Keratinocyte (primary cell): ENCODE results near the gene CDC26. TPM values are rescaled to one million over a fixed set of nuclear protein-coding genes. Genes with fewer than 3 reads are reported as not detected.
"Not testable (repeated sequence)": the region's sequence is repeated elsewhere in the genome, so short reads cannot be mapped to it uniquely, and the experiment has no call there.

Source experiments
- DNase-seq: peaks from one replicate; pipeline ENCODE4 v3.0.0-alpha.2; 2011; ENCODE audit warnings: low read depth, missing footprints, low spot score
- FAIRE-seq: peaks from 2 replicates; lab custom pipeline; 2011; peaks lifted over from hg19 to GRCh38; lab: Jason Lieb, UNC
- H2AFZ ChIP-seq: 2 replicates; pipeline ENCODE4 v1.6.0; 2012; ENCODE audit warnings: low read length, control low read depth, inconsistent platforms; ENCODE audit not compliant: control insufficient read depth
- H3K27ac ChIP-seq: 2 replicates; pipeline ENCODE4 v1.5.1; 2011; ENCODE audit warnings: low read length; ENCODE audit not compliant: control insufficient read depth, insufficient read depth
- H3K27me3 ChIP-seq: 3 replicates; pipeline ENCODE4 v1.6.0; 2011; ENCODE audit warnings: low read length; ENCODE audit not compliant: control insufficient read depth, insufficient read depth; ENCODE audit errors: extremely low read depth
- H3K36me3 ChIP-seq, 2 experiments: 2 replicates in 1 of 2; 3 replicates in 1 of 2; pipeline ENCODE4 v1.5.1; 2011; ENCODE audit warnings: low read length in 2 of 2, mild to moderate bottlenecking in 1 of 2; ENCODE audit not compliant: control insufficient read depth in 2 of 2, insufficient read depth in 2 of 2; ENCODE audit errors: extremely low read depth in 1 of 2
- H3K4me1 ChIP-seq: 3 replicates; pipeline ENCODE4 v1.5.1; 2011; ENCODE audit warnings: low read length; ENCODE audit not compliant: control insufficient read depth, insufficient read depth; ENCODE audit errors: extremely low read depth
- H3K4me2 ChIP-seq: 3 replicates; pipeline ENCODE4 v1.6.0; 2011; ENCODE audit warnings: low read depth, low read length; ENCODE audit not compliant: control insufficient read depth, insufficient read depth; ENCODE audit errors: extremely low read depth
- H3K4me3 ChIP-seq, 3 experiments: fragments of 200-600 bp in 1 of 3; sonication (generic) in 1 of 3; 2 replicates in 2 of 3; 3 replicates in 1 of 3; pipeline ENCODE4 v1.5.1; 2011 to 2016; ENCODE audit warnings: low read length in 3 of 3, mild to moderate bottlenecking in 3 of 3, control low read depth in 2 of 3, inconsistent platforms in 1 of 3, low read depth in 1 of 3, mixed read lengths in 1 of 3, mixed run types in 1 of 3, moderate library complexity in 1 of 3; ENCODE audit not compliant: control insufficient read depth in 2 of 3, insufficient read depth in 2 of 3; ENCODE audit errors: extremely low read depth in 1 of 3
- H3K79me2 ChIP-seq: 2 replicates; pipeline ENCODE4 v1.6.0; 2012; ENCODE audit warnings: low read length; ENCODE audit not compliant: control insufficient read depth, insufficient read depth
- H3K9ac ChIP-seq: 3 replicates; pipeline ENCODE4 v1.6.0; 2011; ENCODE audit warnings: low read length; ENCODE audit not compliant: control insufficient read depth, insufficient read depth; ENCODE audit errors: extremely low read depth
- H3K9me1 ChIP-seq: 3 replicates; pipeline ENCODE4 v1.6.0; 2011; ENCODE audit warnings: low read length; ENCODE audit not compliant: control insufficient read depth, insufficient read depth; ENCODE audit errors: extremely low read depth
- H3K9me3 ChIP-seq: 2 replicates; pipeline ENCODE4 v1.5.1; 2012; ENCODE audit warnings: low read depth, low read length; ENCODE audit not compliant: control insufficient read depth
- H4K20me1 ChIP-seq: 3 replicates; pipeline ENCODE4 v1.6.0; 2011; ENCODE audit warnings: low read length; ENCODE audit not compliant: control insufficient read depth, insufficient read depth; ENCODE audit errors: extremely low read depth
- CTCF ChIP-seq, 3 experiments: IDR thresholded peaks in 1 of 3; conservative IDR thresholded peaks in 1 of 3; optimal IDR thresholded peaks in 1 of 3; 2 replicates in 2 of 3; 3 replicates in 1 of 3; pipeline versions ENCODE3 to v1.5.1; 2011; ENCODE audit warnings: low read length in 3 of 3, mild to moderate bottlenecking in 3 of 3, moderate library complexity in 2 of 3, control low read depth in 1 of 3, inconsistent platforms in 1 of 3; ENCODE audit not compliant: insufficient read depth in 2 of 3; ENCODE audit errors: extremely low read depth in 1 of 3
- EZH2 ChIP-seq: IDR thresholded peaks from one replicate; pipeline ENCODE4 v1.6.1; 2012; ENCODE audit warnings: inconsistent platforms, mild to moderate bottlenecking, low read length, moderate library complexity
- dilution Hi-C: fragments of 300-500 bp; cut with MboI; formaldehyde crosslinking; loops from one replicate; pipeline ENCODE4 v1.7.0; 2020; ENCODE audit warnings: low sequenced_read_pairs; ENCODE audit not compliant: extremely low pct_ligation_motif_present
- polyA plus RNA-seq, 5 experiments: library from polyadenylated mRNA; depleted of rRNA in 3 of 5; stranded (reverse) in 3 of 5; stranded (forward) in 1 of 5; unstranded in 1 of 5; fragments of >200 nt; gene quantifications; 1 replicate in 1 of 5; 2 replicates in 3 of 5; 3 replicates in 1 of 5; pipeline versions ENCODE4 v1.2.1 to v1.2.3, GENCODE V29; 2011 to 2012; ENCODE audit warnings: missing spikeins in 2 of 5, low read depth in 1 of 5, low replicate concordance in 1 of 5

Gene CDC26
- polyA plus RNA-seq, 1 donor (not counting 4 experiments of a cell fraction or from before 2014, with no cell fraction given), result 56.8 TPM

DNA sequence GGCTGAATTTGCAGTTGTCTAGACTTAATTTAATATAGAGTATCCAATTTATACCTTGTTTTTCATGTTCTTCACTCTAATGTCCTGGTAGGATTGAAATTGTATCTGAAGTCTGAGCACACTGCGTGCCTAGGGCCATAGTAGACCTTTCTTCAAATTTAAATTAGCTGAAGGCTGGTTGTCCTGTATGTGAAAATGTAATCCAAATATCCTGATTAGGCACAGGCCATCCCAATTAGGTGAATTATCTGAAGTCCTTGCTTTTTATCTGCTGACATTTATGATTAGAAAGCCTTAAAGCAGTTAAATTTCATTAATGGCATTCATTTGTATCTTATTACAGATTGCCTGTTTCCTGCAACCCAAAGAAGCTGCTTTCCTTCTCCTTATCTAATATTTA is 20.4 kb downstream of the CDC26 start:
- no peak overlapping the region for H3K9ac ChIP-seq
- dilution Hi-C loops, result no loop called here
- no peaks in the 10 kb centered on the region for H3K9me1 ChIP-seq
- no peaks in the 10 kb centered on the region for H3K79me2 ChIP-seq
- H3K27ac ChIP-seq, result no peak overlapping the region
- H4K20me1 ChIP-seq, result no peaks in the 10 kb centered on the region
- DNase-seq (no peak), FAIRE-seq (no peak)
- no peaks in the 10 kb centered on the region for H3K27me3 ChIP-seq
- no peak overlapping the region for H2AFZ ChIP-seq
- no peak for TF ChIP-seq CTCF (optimal IDR thresholded peaks at IDR 0.05 in 1 of 3, IDR thresholded peaks at IDR 0.05 in 1 of 3, conservative IDR thresholded peaks at IDR 0.05 in 1 of 3; ENCODE audit: extremely low read depth in 1 of 3, insufficient read depth in 2 of 3, low read length in 3 of 3)
- no peak for TF ChIP-seq EZH2
- peaks cover 3 to 9% of the 10 kb centered on the region in 2 experiments for H3K36me3 ChIP-seq
- no peak overlapping the region for H3K4me2 ChIP-seq
- H3K4me1 ChIP-seq, result no peaks in the 10 kb centered on the region
- H3K4me3 ChIP-seq, result no peak overlapping the region
- no peaks in the 10 kb centered on the region for H3K9me3 ChIP-seq

DNA sequence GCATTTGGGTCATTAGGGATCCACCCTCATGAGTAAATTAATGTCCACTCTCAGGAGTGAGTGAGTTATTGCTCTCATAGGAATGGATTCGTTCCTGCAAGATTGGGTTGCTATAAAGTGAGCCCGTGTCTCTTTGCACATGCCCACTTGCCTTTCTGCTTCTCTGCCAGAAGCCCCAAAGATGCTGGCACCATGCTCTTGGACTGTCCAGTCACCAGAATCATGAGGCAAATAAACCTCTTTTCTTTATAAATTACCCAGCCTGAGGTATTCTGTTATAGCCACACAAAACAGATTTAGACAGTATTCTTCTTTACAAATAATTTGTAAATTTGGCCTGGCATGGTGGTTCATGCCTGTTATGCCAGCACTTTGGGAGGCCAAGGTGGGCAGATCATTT is 24.6 kb downstream of the CDC26 start:
- Histone ChIP-seq H4K20me1 (no peaks in the 10 kb centered on the region), H3K9ac (no peak overlapping the region), H2AFZ (no peak overlapping the region), H3K9me1 (no peaks in the 10 kb centered on the region), H3K4me3 (no peak overlapping the region), H3K27me3 (no peaks in the 10 kb centered on the region), H3K36me3 (no peaks in the 10 kb centered on the region), H3K79me2 (no peaks in the 10 kb centered on the region), H3K4me2 (no peak overlapping the region), H3K4me1 (no peaks in the 10 kb centered on the region), H3K27ac (no peak overlapping the region), H3K9me3 (no peaks in the 10 kb centered on the region)
- FAIRE-seq (no peak), DNase-seq (no peak)
- dilution Hi-C loops, result no loop called here
- TF ChIP-seq CTCF (optimal IDR thresholded peaks at IDR 0.05 in 1 of 3, IDR thresholded peaks at IDR 0.05 in 1 of 3, conservative IDR thresholded peaks at IDR 0.05 in 1 of 3; ENCODE audit: extremely low read depth in 1 of 3, insufficient read depth in 2 of 3, low read length in 3 of 3) (no peak), EZH2 (no peak)

DNA sequence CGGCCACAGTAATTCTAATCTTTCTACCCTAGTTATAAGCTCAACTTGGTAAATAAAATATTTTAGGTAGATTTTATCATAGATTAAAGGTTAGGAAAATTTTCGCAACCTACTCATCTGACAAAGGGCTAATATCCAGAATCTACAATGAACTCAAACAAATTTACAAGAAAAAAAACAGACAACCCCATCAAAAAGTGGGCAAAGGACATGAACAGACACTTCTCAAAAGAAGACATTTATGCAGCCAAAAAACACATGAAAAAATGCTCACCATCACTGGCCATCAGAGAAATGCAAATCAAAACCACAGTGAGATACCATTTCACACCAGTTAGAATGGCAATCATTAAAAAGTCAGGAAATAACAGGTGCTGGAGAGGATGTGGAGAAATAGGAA is 25.7 kb downstream of the CDC26 start:
- H3K9ac ChIP-seq, H4K20me1 ChIP-seq, H2AFZ ChIP-seq, H3K4me1 ChIP-seq, H3K27ac ChIP-seq, H3K9me3 ChIP-seq, H3K9me1 ChIP-seq, H3K4me2 ChIP-seq, DNase-seq, H3K27me3 ChIP-seq, H3K4me3 ChIP-seq, H3K36me3 ChIP-seq, dilution Hi-C loops, FAIRE-seq, H3K79me2 ChIP-seq: not testable (repeated sequence)
